ENCODE data around the gene TMEM273. TPM values are rescaled to one million over a fixed set of nuclear protein-coding genes. Genes with fewer than 3 reads are reported as not detected.

TMEM273 gene
- total RNA-seq, 4 donors from 2014 or later, result 4.9 to 11.2 (median 7.8) TPM

- no peak overlapping the region for H3K27ac ChIP-seq
- DNase-seq (no peak), ATAC-seq (no peak)
- H3K9me3 ChIP-seq, result no peaks in the 10 kb centered on the region
- TF ChIP-seq POLR2A (IDR thresholded peaks at IDR 0.05), result no peak
- TF ChIP-seq, protein P1, sequence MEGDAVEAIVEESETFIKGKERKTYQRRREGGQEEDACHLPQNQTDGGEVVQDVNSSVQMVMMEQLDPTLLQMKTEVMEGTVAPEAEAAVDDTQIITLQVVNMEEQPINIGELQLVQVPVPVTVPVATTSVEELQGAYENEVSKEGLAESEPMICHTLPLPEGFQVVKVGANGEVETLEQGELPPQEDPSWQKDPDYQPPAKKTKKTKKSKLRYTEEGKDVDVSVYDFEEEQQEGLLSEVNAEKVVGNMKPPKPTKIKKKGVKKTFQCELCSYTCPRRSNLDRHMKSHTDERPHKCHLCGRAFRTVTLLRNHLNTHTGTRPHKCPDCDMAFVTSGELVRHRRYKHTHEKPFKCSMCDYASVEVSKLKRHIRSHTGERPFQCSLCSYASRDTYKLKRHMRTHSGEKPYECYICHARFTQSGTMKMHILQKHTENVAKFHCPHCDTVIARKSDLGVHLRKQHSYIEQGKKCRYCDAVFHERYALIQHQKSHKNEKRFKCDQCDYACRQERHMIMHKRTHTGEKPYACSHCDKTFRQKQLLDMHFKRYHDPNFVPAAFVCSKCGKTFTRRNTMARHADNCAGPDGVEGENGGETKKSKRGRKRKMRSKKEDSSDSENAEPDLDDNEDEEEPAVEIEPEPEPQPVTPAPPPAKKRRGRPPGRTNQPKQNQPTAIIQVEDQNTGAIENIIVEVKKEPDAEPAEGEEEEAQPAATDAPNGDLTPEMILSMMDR (IDR thresholded peaks at IDR 0.05 in 4 of 5, conservative IDR thresholded peaks at IDR 0.05 in 1 of 5), result no peak
- no peaks in the 10 kb centered on the region for H3K4me1 ChIP-seq
- H3K4me3 ChIP-seq, result no peak overlapping the region
- in situ Hi-C loops (cut with MboI; ENCODE audit: low sequenced_read_pairs in 4 of 4) (no loop called here), intact Hi-C loops (cut with DNase I; ENCODE audit: low total_unique reads) (no loop called here)
- H3K27me3 ChIP-seq, result no peaks in the 10 kb centered on the region
- H3K36me3 ChIP-seq, result no peaks in the 10 kb centered on the region
Measured at GRCh38 chr10:49182776-49183175, 5.4 kb downstream of the TMEM273 start.

GRCh38 chr10:49180444-49180860 lies 7.7 kb downstream of the TMEM273 start:
- H3K4me1 ChIP-seq, result peaks cover 4 to 7% of the 10 kb centered on the region in 2 donors
- in situ Hi-C loops (cut with MboI; ENCODE audit: low sequenced_read_pairs in 4 of 4) (no loop called here), intact Hi-C loops (cut with DNase I; ENCODE audit: low total_unique reads) (no loop called here)
- no peak overlapping the region for H3K27ac ChIP-seq
- DNase-seq (no peak), ATAC-seq (no peak)
- H3K27me3 ChIP-seq, result no peaks in the 10 kb centered on the region
- H3K9me3 ChIP-seq, result no peaks in the 10 kb centered on the region
- H3K4me3 ChIP-seq, result no peak overlapping the region
- no peak for TF ChIP-seq POLR2A (IDR thresholded peaks at IDR 0.05)
- TF ChIP-seq, protein P1 (IDR thresholded peaks at IDR 0.05 in 4 of 5, conservative IDR thresholded peaks at IDR 0.05 in 1 of 5), result no peak
- H3K36me3 ChIP-seq, result no peaks in the 10 kb centered on the region

DNA sequence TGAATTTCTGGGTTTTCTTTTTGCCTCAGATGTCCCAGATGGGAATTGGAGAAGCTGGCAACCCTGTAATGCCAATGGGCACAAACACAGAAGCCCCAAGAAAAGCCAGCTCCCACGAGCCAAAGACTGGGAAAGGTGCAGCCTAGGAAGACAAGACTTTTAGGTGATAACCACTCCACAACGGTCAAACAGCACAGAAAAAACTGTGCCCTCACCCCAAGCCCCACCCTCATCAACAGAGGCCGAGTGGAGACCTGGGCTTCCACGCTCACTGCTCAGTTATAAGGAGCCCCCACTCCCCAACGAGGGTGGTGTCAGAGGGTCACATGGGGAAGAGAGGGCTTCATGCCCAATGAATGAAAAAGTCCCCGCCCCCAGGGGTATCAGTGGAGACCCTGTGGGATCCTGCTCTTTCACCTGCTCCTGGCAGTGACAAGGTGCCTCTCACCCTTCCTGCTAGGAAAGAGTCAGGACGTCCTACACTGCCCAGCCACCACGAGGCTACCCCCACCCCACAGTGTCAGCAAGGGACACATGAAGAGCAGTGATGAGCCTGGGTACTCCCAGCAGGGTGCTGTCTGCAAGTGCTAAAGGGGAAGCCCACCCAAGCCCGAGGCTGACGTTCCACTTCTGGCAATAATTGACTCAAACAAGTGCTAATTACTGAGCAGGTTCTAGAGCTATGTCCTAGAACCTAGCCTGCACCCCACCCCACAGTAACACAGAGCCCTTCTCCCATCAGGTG lies 8.3 kb downstream of the TMEM273 start:
- H3K4me3 ChIP-seq, result no peak overlapping the region
- no peaks in the 10 kb centered on the region for H3K27me3 ChIP-seq
- TF ChIP-seq POLR2A (IDR thresholded peaks at IDR 0.05), result no peak
- TF ChIP-seq, protein P1 (IDR thresholded peaks at IDR 0.05 in 4 of 5, conservative IDR thresholded peaks at IDR 0.05 in 1 of 5), result no peak
- in situ Hi-C loops (cut with MboI; ENCODE audit: low sequenced_read_pairs in 4 of 4), result no loop called here
- no peak for ATAC-seq
- H3K27ac ChIP-seq, result peak overlapping the region in 1 of 4 donors; percentile 35
- intact Hi-C loops (cut with DNase I; ENCODE audit: low total_unique reads), result no loop called here
- H3K9me3 ChIP-seq, result no peaks in the 10 kb centered on the region
- H3K36me3 ChIP-seq, result no peaks in the 10 kb centered on the region
- H3K4me1 ChIP-seq, result peaks cover 4 to 7% of the 10 kb centered on the region in 2 donors
- peak in 1 of 2 donors; percentile 7 for DNase-seq

DNA sequence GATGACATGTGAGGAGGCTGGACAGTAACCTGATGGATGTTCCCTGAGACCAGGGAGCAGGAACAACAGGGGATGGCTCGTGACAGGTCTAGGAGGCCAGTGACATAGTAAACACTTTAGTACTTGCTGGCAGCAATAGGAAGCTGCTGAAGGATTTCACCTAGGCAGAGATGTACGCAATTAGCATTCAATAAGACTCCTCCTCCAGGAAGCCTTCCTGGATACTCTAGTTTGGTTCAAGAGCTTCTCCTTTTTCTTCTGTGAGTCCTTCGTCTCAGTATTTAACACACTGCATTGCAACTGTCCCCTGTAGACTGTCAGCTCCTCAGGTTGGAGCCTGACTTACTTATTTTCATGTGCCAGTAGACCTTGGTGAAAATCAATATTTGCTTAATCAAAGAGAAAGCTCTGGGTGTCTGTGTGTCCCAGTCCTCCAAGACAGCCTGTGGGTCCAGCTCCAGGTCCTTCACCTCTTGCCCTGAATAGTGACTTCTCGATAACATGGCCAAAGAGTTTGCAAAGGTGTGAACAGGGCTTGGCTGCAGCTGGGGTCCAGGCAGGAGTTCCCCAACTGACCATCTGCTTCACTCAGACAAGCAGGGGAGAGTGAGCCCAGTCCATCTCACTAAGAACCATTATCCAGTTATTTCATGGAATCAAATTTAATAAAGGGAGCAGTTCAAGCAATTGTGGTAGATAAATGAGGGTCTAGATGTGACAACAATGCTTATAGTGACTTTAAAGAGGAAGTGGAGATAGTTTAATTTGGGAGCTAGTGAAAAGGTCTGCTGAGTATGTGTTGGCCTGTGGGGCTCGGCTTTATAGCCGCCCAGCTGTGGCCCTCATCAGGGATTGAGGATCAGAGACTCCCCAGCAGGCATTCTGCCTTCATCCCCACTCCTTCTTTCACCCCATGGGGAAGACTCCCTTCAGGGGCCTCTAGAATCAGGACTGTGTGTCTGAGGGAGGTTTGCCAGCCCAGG lies 9.4 kb downstream of the TMEM273 start:
- DNase-seq, result no peak
- TF ChIP-seq POLR2A (IDR thresholded peaks at IDR 0.05), result no peak
- TF ChIP-seq, protein P1 (IDR thresholded peaks at IDR 0.05 in 4 of 5, conservative IDR thresholded peaks at IDR 0.05 in 1 of 5), result no peak
- Histone ChIP-seq H3K9me3 (no peaks in the 10 kb centered on the region), H3K27me3 (no peaks in the 10 kb centered on the region), H3K27ac (peak overlapping the region in 3 of 4 donors; percentile 68 to 71 (median 70)), H3K36me3 (no peaks in the 10 kb centered on the region), H3K4me1 (peaks cover 4 to 7% of the 10 kb centered on the region in 2 donors), H3K4me3 (no peak overlapping the region)
- in situ Hi-C loops (cut with MboI; ENCODE audit: low sequenced_read_pairs in 4 of 4) (no loop called here), intact Hi-C loops (cut with DNase I; ENCODE audit: low total_unique reads) (no loop called here)
- ATAC-seq, result no peak
